Posterior cingulate gyrus (tissue), 11 donors: Measurements from ENCODE around the gene HDAC10.
A peak's percentile ranks its signal among the peaks of the same experiment; 100 is the strongest.

Experiments
- DNase-seq, 10 donors: peaks; one replicate each; pipeline versions ENCODE4 v3.0.0 to v3.0.0-alpha.2; 2020 to 2021; ENCODE audit warnings: mixed read lengths in 3 of 10
- intact Hi-C: fragments of 100-400 bp; cut with DNase I; formaldehyde crosslinking; loops from one replicate; pipeline ENCODE4 v1.15.1; 2023

HDAC10 gene

GRCh38 chr22:50222508-50222907 is 28.6 kb downstream of the HDAC10 start:
- DNase-seq: peak in 1 of 10 donors; percentile 77
- intact Hi-C loops: no loop called here

- peak in 1 of 10 donors; percentile 75 for DNase-seq
- intact Hi-C loops: no loop called here
These were observed 29.4 kb downstream of the HDAC10 start for GRCh38 chr22:50221410-50222300.

GRCh38 chr22:50220603-50221409 is 30.3 kb downstream of the HDAC10 start:
- intact Hi-C loops: no loop called here
- DNase-seq: peak in 2 of 10 donors; percentile 71 to 79

DNA sequence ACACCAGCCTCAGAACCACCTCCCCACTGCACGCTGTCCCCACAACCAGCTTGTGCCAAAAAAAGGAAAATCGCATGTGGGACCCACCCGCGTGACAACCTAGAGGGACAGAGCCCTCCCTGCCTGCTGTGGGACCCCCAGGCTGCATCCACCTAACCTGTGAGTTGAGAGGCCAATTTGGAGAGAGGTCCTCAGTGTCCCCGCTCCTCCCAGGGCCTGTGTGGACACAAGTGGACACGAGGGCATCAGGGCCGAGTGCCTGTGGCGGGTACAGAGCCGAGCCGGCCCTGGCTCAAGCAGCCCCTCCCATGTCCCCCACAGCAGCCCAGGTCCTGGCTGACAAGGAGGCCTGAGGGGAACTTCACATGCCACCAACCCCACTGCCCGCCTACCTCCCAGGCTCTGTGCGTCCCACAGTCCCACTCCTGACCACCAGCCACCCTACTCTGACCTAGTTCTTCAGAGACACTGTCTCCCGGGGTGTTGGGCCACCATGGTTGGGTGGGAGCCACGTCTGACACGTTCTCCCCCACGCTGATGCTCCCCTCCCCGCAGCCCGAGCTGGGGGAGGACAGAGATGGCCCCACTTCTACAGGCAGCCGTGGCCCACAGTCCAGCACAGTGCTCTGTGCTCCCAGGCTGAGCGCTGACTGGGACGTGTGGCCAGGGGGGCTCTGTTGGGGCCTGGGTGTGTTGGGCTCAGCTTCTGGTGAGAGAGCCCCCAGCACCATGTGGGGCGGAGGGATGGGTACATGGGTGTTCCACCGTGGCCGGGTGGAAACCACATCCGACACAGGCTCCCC is 31.1 kb downstream of the HDAC10 start:
- intact Hi-C loops: no loop called here
- peak in 2 of 10 donors; percentile 66 to 67 for DNase-seq

- peak in 6 of 10 donors; percentile 49 to 93 (median 76) for DNase-seq
- intact Hi-C loops: no loop called here
These were observed 31.9 kb downstream of the HDAC10 start for GRCh38 chr22:50218996-50219727.

DNA sequence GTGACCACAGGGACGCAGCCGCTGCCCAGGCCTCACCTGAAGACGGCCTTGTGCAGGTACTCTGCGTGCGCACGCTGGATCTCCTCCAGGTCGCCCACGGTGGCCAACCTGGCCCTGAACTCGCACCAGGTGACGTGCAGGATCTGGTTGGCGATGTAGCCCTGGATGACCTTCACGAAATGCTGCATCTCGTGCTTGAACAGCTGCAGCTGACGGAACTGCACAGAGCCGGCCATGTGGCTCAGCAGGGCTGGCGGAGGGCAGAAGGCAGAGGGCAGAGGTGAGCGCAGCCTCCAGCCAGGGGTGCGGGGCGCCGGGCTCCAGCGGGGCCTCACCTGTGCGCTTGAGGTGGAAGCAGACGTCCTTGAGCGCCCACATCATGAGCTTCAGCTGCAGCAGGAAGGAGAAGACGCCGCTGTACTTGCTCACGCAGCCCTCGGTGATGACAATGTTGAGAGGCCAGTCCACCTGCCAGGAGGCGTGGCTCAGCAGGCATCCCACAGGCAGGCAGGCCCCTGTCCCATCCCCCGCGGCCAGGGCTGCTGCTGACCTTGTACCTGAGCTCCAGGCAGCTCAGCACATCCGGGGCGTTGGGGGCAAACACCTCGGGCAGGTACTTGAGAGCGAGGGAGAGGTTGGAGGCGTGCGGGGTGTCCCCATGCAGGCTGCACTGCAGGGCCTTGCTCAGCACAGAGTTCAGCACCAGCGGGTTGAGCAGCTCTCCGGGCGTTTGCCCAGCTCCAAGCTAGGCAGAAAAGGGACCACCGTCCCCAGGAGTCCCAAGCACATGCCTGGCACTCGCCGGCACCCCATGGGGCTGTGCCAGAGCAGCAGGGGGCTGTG is 32.7 kb downstream of the HDAC10 start:
- DNase-seq: peak in 2 of 10 donors; percentile 67 to 84
- intact Hi-C loops: no loop called here

DNA sequence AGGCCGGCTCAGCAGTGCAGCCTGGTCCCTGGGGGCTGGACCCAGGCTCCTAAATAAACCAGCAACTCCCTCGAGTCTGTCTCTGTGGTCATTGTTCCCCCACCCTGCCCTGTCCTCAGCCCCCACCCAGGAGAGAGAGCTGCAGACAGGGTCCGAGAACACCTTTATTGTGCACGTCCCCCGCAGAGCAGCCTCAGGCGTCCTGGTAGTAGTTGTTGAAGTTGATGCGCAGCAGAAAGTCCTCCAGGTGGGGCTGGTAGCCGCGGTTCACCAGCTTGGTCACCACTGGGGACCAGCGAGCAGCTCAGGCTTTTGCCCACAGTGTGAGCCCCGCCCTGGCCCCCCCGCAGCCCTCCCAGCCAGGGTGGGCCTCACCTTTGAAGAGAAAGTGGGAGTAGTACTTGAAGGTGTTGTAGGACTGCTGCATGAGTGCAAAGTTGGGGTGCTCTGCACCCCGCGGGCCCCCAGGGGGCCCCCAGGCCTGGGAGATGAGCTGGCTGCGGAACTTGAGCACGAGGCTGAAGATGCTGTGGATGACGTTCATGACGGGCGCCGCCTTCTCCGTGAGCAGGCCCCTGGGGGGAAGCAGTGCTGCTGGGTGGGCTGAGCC is 33.4 kb downstream of the HDAC10 start:
- intact Hi-C loops: no loop called here
- DNase-seq: peak in 1 of 10 donors; percentile 79

GRCh38 chr22:50216684-50217520 is 34.2 kb downstream of the HDAC10 start:
- DNase-seq: peak in 1 of 10 donors; percentile 86
- intact Hi-C loops: no loop called here

- no peak for DNase-seq
- intact Hi-C loops: no loop called here
These were observed 34.9 kb downstream of the HDAC10 start for GRCh38 chr22:50216055-50216683.

- DNase-seq: peak in 1 of 10 donors; percentile 78
- intact Hi-C loops: no loop called here
These were observed 35.6 kb downstream of the HDAC10 start for GRCh38 chr22:50215297-50216054.

- no peak for DNase-seq
- intact Hi-C loops: no loop called here
These were observed 37.8 kb downstream of the HDAC10 start for GRCh38 chr22:50213263-50213662.

DNA sequence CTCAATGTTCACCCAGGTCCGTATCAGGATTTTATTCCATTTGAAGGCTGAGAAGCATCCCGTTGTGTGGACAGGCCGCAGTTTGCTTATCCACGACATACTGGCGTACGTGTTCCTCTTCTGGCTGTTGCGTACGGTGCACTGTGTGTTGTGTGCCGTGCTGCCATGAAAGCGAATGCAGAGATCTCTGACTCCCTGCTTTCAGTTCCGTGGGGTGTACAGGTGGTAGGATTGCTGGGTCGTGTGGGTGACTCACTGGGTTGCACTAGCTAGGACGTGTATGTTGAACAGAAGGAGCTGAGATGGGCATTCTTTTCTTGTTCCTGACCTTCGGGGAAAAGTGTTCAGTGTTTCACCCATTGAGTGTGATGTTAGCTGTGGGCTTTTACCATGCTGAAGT is 39.9 kb downstream of the HDAC10 start:
- intact Hi-C loops: loop anchor here (2.0 kb wide), 1 partner anchor 64 kb away; no protein-coding TSS in a partner anchor
- no peak for DNase-seq

DNA sequence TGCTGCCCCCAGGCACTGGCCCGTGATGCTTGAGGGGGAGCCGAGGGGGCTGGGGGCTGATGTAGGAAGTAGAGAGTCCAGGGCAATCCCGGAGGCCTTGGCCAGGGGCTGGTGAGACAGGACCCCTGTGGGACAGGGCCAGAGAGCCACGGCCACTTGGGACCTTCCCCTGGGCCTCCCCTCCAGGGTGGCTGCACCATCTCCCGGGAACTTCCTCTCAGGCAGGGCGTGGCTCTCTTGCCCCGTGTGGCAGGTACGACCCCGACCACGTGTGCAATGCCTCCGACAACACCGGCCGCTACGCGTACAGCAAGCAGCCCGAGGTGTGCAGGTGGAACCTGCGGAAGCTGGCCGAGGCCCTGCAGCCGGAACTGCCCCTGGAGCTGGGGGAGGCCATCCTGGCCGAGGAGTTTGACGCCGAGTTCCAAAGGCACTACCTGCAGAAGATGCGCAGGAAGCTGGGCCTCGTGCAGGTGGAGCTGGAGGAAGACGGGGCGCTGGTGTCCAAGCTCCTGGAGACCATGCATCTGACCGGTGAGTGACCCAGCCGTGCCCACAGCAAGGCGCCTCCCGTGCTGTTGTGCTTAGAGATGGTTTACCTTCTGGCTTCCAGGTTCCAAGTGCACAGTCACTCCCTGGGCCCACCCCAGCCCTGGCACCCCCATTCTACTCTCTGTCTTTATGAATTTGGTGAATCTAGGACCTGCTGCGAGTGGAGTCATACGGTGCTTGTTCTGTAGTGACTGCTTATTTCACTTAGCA is 40.5 kb downstream of the HDAC10 start:
- DNase-seq: peak in 1 of 10 donors; percentile 80
- intact Hi-C loops: loop anchor here (2.0 kb wide), 1 partner anchor 64 kb away; no protein-coding TSS in a partner anchor

DNA sequence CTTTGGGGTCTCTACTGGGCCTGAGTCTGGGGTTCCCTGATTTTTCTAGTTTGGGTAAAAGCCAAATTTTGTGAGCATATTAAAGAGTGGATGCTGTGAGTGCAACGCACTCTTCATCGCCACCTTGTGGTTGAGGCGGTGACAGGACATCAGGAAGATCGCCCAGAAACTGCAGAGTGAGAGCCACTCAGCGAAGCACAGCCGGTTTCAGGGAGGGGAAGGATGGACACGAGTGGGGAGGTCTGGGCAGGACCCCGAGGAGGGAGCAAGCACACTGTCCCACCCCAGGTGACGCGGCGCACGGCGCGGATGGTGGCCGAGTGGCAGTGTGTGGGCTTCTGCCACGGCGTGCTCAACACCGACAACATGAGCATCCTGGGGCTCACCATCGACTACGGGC is 41.2 kb downstream of the HDAC10 start:
- DNase-seq: peak in 7 of 10 donors; percentile 60 to 94 (median 73)
- intact Hi-C loops: loop anchor here (2.0 to 10.0 kb wide), 2 partner anchors 63 to 285 kb away; no protein-coding TSS in a partner anchor
